Endothelial cell of umbilical vein (primary cell): ENCODE data around the gene GLB1L2. TPM values are rescaled to one million over a fixed set of nuclear protein-coding genes. Genes with fewer than 3 reads are reported as not detected.

ENCODE experiments used
- BruUV-seq: library from RNA; stranded (reverse); fragments of 400-500 nt; replicated peaks from 2 replicates; lab custom pipeline; 2021; lab: Mats Ljungman, UMichigan
- CTCF ChIA-PET: fragments of 300-600, 350-600 bp; sonication (Branson Sonifier 250); formaldehyde crosslinking; loops from one replicate; lab custom pipeline; 2021; ENCODE audit warnings: antibody characterized with exemption, inconsistent platforms; lab: Charles Lee
- POLR2A ChIA-PET: fragments of 300-600, 350-600 bp; sonication (Branson Sonifier 250); formaldehyde crosslinking; loops from one replicate; lab custom pipeline; 2021; ENCODE audit warnings: antibody characterized with exemption, inconsistent platforms; lab: Charles Lee
- DNase-seq: peaks from one replicate; pipeline ENCODE4 v3.0.0-alpha.2; 2011; ENCODE audit warnings: low read depth, low spot score
- FAIRE-seq: peaks from 2 replicates; lab custom pipeline; 2011; peaks lifted over from hg19 to GRCh38; lab: Jason Lieb, UNC
- H2AFZ ChIP-seq: 2 replicates; pipeline ENCODE4 v1.6.0; 2012; ENCODE audit warnings: low read depth, low read length, control low read depth, inconsistent platforms
- H3K27ac ChIP-seq: 2 replicates; pipeline ENCODE4 v1.5.1; 2011; ENCODE audit warnings: low read depth, mild to moderate bottlenecking, control low read depth, low read length, moderate library complexity; ENCODE audit not compliant: insufficient read depth
- H3K27me3 ChIP-seq, 2 experiments: 2 replicates each; pipeline versions ENCODE4 v1.6.0 to v1.6.1; 2011; ENCODE audit warnings: low read length in 2 of 2, mixed read lengths in 1 of 2; ENCODE audit not compliant: control insufficient read depth in 2 of 2, insufficient read depth in 2 of 2
- H3K36me3 ChIP-seq, 2 experiments: 2 replicates in 1 of 2; 3 replicates in 1 of 2; pipeline ENCODE4 v1.5.1; 2011; ENCODE audit warnings: low read length in 2 of 2, mild to moderate bottlenecking in 1 of 2, moderate library complexity in 1 of 2; ENCODE audit not compliant: control insufficient read depth in 2 of 2, insufficient read depth in 2 of 2; ENCODE audit errors: extremely low read depth in 1 of 2
- H3K4me1 ChIP-seq: 3 replicates; pipeline ENCODE4 v1.5.1; 2011; ENCODE audit warnings: mild to moderate bottlenecking, low read length; ENCODE audit not compliant: control insufficient read depth, insufficient read depth; ENCODE audit errors: extremely low read depth
- H3K4me2 ChIP-seq: 2 replicates; pipeline ENCODE4 v1.6.1; 2011; ENCODE audit warnings: low read length, control low read depth, mixed read lengths; ENCODE audit not compliant: insufficient read depth
- H3K4me3 ChIP-seq, 3 experiments: fragments of 200-600 bp in 1 of 3; sonication (generic), shearing (Covaris generic) in 1 of 3; replicated peaks in 1 of 3; 2 replicates each; pipeline ENCODE4 v1.5.1; 2011 to 2016; ENCODE audit warnings: control low read depth in 3 of 3, low read length in 3 of 3, mild to moderate bottlenecking in 2 of 3, inconsistent platforms in 1 of 3, low read depth in 1 of 3, moderate library complexity in 1 of 3; ENCODE audit not compliant: insufficient read depth in 1 of 3
- H3K79me2 ChIP-seq: 2 replicates; pipeline ENCODE4 v1.6.0; 2012; ENCODE audit warnings: low read length, inconsistent platforms; ENCODE audit not compliant: control insufficient read depth, insufficient read depth
- H3K9ac ChIP-seq: replicated peaks from 2 replicates; pipeline ENCODE3; 2011; ENCODE audit warnings: low read length, control low read depth; ENCODE audit not compliant: insufficient read depth; ENCODE audit errors: extremely low read depth
- H3K9me1 ChIP-seq: replicated peaks from 3 replicates; pipeline ENCODE4 v1.6.0; 2011; ENCODE audit warnings: mild to moderate bottlenecking, low read length; ENCODE audit not compliant: control insufficient read depth, insufficient read depth; ENCODE audit errors: extremely low read depth
- H3K9me3 ChIP-seq: replicated peaks from 2 replicates; pipeline ENCODE4 v1.5.1; 2012; ENCODE audit warnings: low read length, inconsistent platforms; ENCODE audit not compliant: control insufficient read depth, insufficient read depth
- H4K20me1 ChIP-seq: replicated peaks from 2 replicates; pipeline ENCODE3; 2011; ENCODE audit warnings: mild to moderate bottlenecking, low read length; ENCODE audit not compliant: control insufficient read depth, insufficient read depth; ENCODE audit errors: extremely low read depth
- EZH2 ChIP-seq: IDR thresholded peaks from 2 replicates; pipeline ENCODE4 v1.6.1; 2012; ENCODE audit warnings: borderline replicate concordance, low read depth, mild to moderate bottlenecking, moderate library complexity, low read length, inconsistent platforms; ENCODE audit not compliant: severe bottlenecking
- FOS ChIP-seq: IDR thresholded peaks from 2 replicates; pipeline ENCODE4 v1.6.1; 2011; ENCODE audit warnings: mild to moderate bottlenecking, low read length, moderate library complexity, borderline replicate concordance; ENCODE audit not compliant: insufficient read depth
- GATA2 ChIP-seq: IDR thresholded peaks from 2 replicates; pipeline ENCODE4 v1.7.0; 2011; ENCODE audit warnings: low read depth, mild to moderate bottlenecking, moderate library complexity, mixed read lengths, low read length; ENCODE audit not compliant: insufficient read length, insufficient read depth
- JUN ChIP-seq: IDR thresholded peaks from 2 replicates; pipeline ENCODE4 v1.6.1; 2011; ENCODE audit warnings: borderline replicate concordance, low read depth; ENCODE audit not compliant: insufficient read length, insufficient read depth
- MYC ChIP-seq: IDR thresholded peaks from one replicate; pipeline ENCODE4 v1.6.1; 2011; ENCODE audit warnings: mild to moderate bottlenecking, low read depth, low read length
- POLR2A ChIP-seq: IDR thresholded peaks from 2 replicates; pipeline ENCODE4 v1.6.1; 2012; ENCODE audit warnings: low read depth, mild to moderate bottlenecking, control low read depth, low read length
- POLR2AphosphoS5 ChIP-seq: IDR thresholded peaks from 2 replicates; pipeline ENCODE4 v1.6.1; 2012; ENCODE audit warnings: low read depth, mild to moderate bottlenecking, control low read depth, low read length, moderate library complexity; ENCODE audit not compliant: insufficient read depth
- dilution Hi-C: fragments of 300-500 bp; cut with MboI; formaldehyde crosslinking; loops from one replicate; pipeline ENCODE4 v1.15.0; 2019; ENCODE audit warnings: low sequenced_read_pairs; ENCODE audit not compliant: extremely low pct_ligation_motif_present
- intact Hi-C: fragments of 100-400 bp; cut with micrococcal nuclease; formaldehyde crosslinking; loops from one replicate; pipeline ENCODE4 v1.10.0; 2022
- polyA plus RNA-seq, 4 experiments: library from polyadenylated mRNA; depleted of rRNA in 3 of 4; stranded (reverse) in 3 of 4; unstranded in 1 of 4; fragments of >200 nt; gene quantifications; 2 replicates each; pipeline versions ENCODE4 v1.2.1 to v1.2.3, GENCODE V29; 2011 to 2012; ENCODE audit warnings: missing spikeins in 1 of 4
- total RNA-seq: library from RNA; stranded (reverse); gene quantifications from 2 replicates; pipeline ENCODE4 v1.2.3, GENCODE V29; 2021
- TF ChIP-seq, protein P1 (sequence below), 2 donors: IDR thresholded peaks; 1 replicate in 1 of 2; 2 replicates in 1 of 2; pipeline ENCODE4 v1.5.1; 2011; ENCODE audit warnings: low read length in 2 of 2, mild to moderate bottlenecking in 2 of 2, moderate library complexity in 2 of 2, control low read depth in 1 of 2, inconsistent platforms in 1 of 2, low read depth in 1 of 2; ENCODE audit not compliant: insufficient read depth in 1 of 2; ENCODE audit errors: extremely low read depth in 1 of 2
- TF ChIP-seq, protein P2 (sequence below): IDR thresholded peaks from 2 replicates; pipeline ENCODE4 v1.6.1; 2011; ENCODE audit not compliant: insufficient read depth, insufficient read length

GLB1L2 gene
- total and polyA plus RNA-seq, 2 donors (not counting 3 experiments of a cell fraction or from before 2014, with no cell fraction given), result 0.55 to 0.59 TPM

DNA sequence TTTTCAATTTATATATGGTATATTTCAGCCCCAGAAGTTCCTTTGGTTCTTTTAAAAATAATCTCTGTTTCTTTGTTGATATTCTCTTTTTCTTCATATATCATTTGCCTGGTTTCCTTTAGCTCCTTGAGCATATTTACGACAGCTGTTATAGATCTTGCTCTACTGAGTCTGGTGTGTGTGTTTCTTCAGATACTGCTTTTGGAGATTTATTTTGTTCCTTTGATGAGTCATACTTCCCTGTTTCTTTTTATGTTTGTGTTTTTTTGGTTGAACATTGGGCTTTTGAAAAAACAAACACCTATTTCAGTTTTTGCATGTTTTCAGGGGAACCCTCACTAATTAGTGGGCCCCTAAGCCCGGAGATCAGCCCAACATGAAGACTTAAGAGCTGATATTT is 23.3 kb downstream of the GLB1L2 start:
- H3K4me3 ChIP-seq, result no peak overlapping the region
- intact Hi-C loops (no loop called here), dilution Hi-C loops (no loop called here)
- FAIRE-seq (no peak), DNase-seq (no peak)
- H3K9ac ChIP-seq, result no peak overlapping the region
- H3K27ac ChIP-seq, result no peak overlapping the region
- ChIA-PET POLR2A (no interaction called here), CTCF (no interaction called here)
- no peaks in the 10 kb centered on the region for H3K79me2 ChIP-seq
- BruUV-seq, result no TSS peak
- H3K4me1 ChIP-seq, result no peaks in the 10 kb centered on the region
- H3K9me1 ChIP-seq, result no peaks in the 10 kb centered on the region
- TF ChIP-seq POLR2AphosphoS5, result no peak
- no peak for TF ChIP-seq JUN
- TF ChIP-seq POLR2A, result no peak
- TF ChIP-seq GATA2, result no peak
- TF ChIP-seq, protein P1, sequence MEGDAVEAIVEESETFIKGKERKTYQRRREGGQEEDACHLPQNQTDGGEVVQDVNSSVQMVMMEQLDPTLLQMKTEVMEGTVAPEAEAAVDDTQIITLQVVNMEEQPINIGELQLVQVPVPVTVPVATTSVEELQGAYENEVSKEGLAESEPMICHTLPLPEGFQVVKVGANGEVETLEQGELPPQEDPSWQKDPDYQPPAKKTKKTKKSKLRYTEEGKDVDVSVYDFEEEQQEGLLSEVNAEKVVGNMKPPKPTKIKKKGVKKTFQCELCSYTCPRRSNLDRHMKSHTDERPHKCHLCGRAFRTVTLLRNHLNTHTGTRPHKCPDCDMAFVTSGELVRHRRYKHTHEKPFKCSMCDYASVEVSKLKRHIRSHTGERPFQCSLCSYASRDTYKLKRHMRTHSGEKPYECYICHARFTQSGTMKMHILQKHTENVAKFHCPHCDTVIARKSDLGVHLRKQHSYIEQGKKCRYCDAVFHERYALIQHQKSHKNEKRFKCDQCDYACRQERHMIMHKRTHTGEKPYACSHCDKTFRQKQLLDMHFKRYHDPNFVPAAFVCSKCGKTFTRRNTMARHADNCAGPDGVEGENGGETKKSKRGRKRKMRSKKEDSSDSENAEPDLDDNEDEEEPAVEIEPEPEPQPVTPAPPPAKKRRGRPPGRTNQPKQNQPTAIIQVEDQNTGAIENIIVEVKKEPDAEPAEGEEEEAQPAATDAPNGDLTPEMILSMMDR (IDR thresholded peaks at IDR 0.05; ENCODE audit: extremely low read depth in 1 of 2, insufficient read depth in 1 of 2, low read depth in 1 of 2, low read length in 2 of 2), result no peak
- TF ChIP-seq EZH2, result no peak
- no peak for TF ChIP-seq MYC
- TF ChIP-seq, protein P2, sequence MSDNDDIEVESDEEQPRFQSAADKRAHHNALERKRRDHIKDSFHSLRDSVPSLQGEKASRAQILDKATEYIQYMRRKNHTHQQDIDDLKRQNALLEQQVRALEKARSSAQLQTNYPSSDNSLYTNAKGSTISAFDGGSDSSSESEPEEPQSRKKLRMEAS, result no peak
- TF ChIP-seq FOS, result no peak
- no peaks in the 10 kb centered on the region for H3K36me3 ChIP-seq
- H4K20me1 ChIP-seq, result no peaks in the 10 kb centered on the region
- H3K9me3 ChIP-seq, result no peaks in the 10 kb centered on the region
- H3K27me3 ChIP-seq, result no peaks in the 10 kb centered on the region
- H2AFZ ChIP-seq, result no peak overlapping the region
- H3K4me2 ChIP-seq, result no peak overlapping the region
